GM23338 (cell line): ENCODE results near the gene LRRC3B. TPM values are rescaled to one million over a fixed set of nuclear protein-coding genes. Genes with fewer than 3 reads are reported as not detected.

Experiments
- ATAC-seq: fragments of 200-7000 bp; cut with Tn5 transposase; 3 replicates; pipeline ENCODE4 v1.9.1; 2020
- DNase-seq: peaks from one replicate; pipeline ENCODE4 v3.0.0-alpha.2; 2015; ENCODE audit warnings: low spot score
- H2AFZ ChIP-seq: fragments of 200-600 bp; sonication (generic); 2 replicates; pipeline ENCODE4 v1.8.0; 2016; ENCODE audit warnings: antibody characterized with exemption, mild to moderate bottlenecking, moderate library complexity
- H3F3A ChIP-seq: fragments of 200-600 bp; sonication (generic); replicated peaks from 2 replicates; pipeline ENCODE4 v1.8.0; 2017; ENCODE audit warnings: antibody characterized with exemption, mixed run types, low read depth
- H3K27ac ChIP-seq: fragments of 200-600 bp; sonication (generic); 2 replicates; pipeline ENCODE4 v1.6.1; 2016; ENCODE audit warnings: low read depth
- H3K27me3 ChIP-seq: fragments of 200-600 bp; sonication (generic); 2 replicates; pipeline ENCODE4 v1.8.0; 2016; ENCODE audit warnings: mild to moderate bottlenecking, mixed run types, moderate library complexity; ENCODE audit not compliant: insufficient read depth
- H3K36me3 ChIP-seq: fragments of 200-600 bp; sonication (generic); 2 replicates; pipeline ENCODE4 v1.8.0; 2016; ENCODE audit warnings: mild to moderate bottlenecking; ENCODE audit not compliant: insufficient read depth
- H3K4me1 ChIP-seq: fragments of 200-600 bp; sonication (generic); 2 replicates; pipeline ENCODE4 v1.8.0; 2016; ENCODE audit warnings: mild to moderate bottlenecking, moderate library complexity; ENCODE audit not compliant: insufficient read depth
- H3K4me2 ChIP-seq: fragments of 200-600 bp; sonication (generic); 2 replicates; pipeline ENCODE4 v1.7.1; 2017; ENCODE audit warnings: mixed run types
- H3K4me3 ChIP-seq: fragments of 200-600 bp; sonication (generic); 2 replicates; pipeline ENCODE4 v1.6.1; 2016; ENCODE audit warnings: mixed run types
- H3K79me2 ChIP-seq: fragments of 200-600 bp; sonication (generic); replicated peaks from 2 replicates; pipeline ENCODE4 v1.8.0; 2017; ENCODE audit warnings: mild to moderate bottlenecking; ENCODE audit not compliant: insufficient read depth
- H3K9me2 ChIP-seq: fragments of 200-600 bp; sonication (generic); 2 replicates; pipeline ENCODE4 v1.8.0; 2017; ENCODE audit not compliant: insufficient read depth
- H4K20me1 ChIP-seq: fragments of 200-600 bp; sonication (generic); replicated peaks from 2 replicates; pipeline ENCODE4 v1.8.0; 2017; ENCODE audit warnings: mild to moderate bottlenecking; ENCODE audit not compliant: insufficient read depth
- H3K27ac Mint-ChIP-seq: 2 replicates; pipeline ENCODE4 v1.8.0; 2020; ENCODE audit warnings: inconsistent platforms, mild to moderate bottlenecking, moderate library complexity, mixed read lengths
- H3K27me3 Mint-ChIP-seq: 3 replicates; pipeline ENCODE4 v1.8.0; 2022; ENCODE audit warnings: low read depth, mild to moderate bottlenecking, moderate library complexity, mixed read lengths, inconsistent platforms; ENCODE audit not compliant: insufficient read depth, poor library complexity
- H3K36me3 Mint-ChIP-seq: 3 replicates; pipeline ENCODE4 v1.8.0; 2021; ENCODE audit warnings: low read depth, mild to moderate bottlenecking, inconsistent platforms, moderate library complexity, mixed read lengths
- H3K4me1 Mint-ChIP-seq: 3 replicates; pipeline ENCODE4 v1.8.0; 2020; ENCODE audit warnings: mild to moderate bottlenecking, inconsistent platforms, mixed read lengths
- H3K4me3 Mint-ChIP-seq: 3 replicates; pipeline ENCODE4 v1.8.0; 2021; ENCODE audit warnings: moderate library complexity, mild to moderate bottlenecking, inconsistent platforms, mixed read lengths
- H3K9me3 Mint-ChIP-seq: 3 replicates; pipeline ENCODE4 v1.8.0; 2020; ENCODE audit warnings: moderate library complexity, mild to moderate bottlenecking, inconsistent platforms, mixed read lengths
- CREB1 ChIP-seq: fragments of 250-450 bp; sonication (Bioruptor Pico); IDR thresholded peaks from 2 replicates; pipeline ENCODE4 v1.5.0; 2020; ENCODE audit warnings: low read depth, mild to moderate bottlenecking, moderate library complexity
- ETS1 ChIP-seq: IDR thresholded peaks from 2 replicates; pipeline ENCODE4 v1.6.1; 2016; ENCODE audit warnings: antibody characterized with exemption
- EZH2 ChIP-seq: fragments of 200-600 bp; sonication (generic); IDR thresholded peaks from one replicate; pipeline ENCODE4 v1.8.0; 2017; ENCODE audit warnings: antibody characterized with exemption, mild to moderate bottlenecking, low read depth; ENCODE audit not compliant: unreplicated experiment
- EZH2phosphoT487 ChIP-seq: fragments of 200-600 bp; sonication (generic); IDR thresholded peaks from one replicate; pipeline ENCODE4 v1.8.1; 2018; ENCODE audit warnings: antibody characterized with exemption; ENCODE audit not compliant: unreplicated experiment
- JUNB ChIP-seq: IDR thresholded peaks from one replicate; pipeline ENCODE4 v1.6.1; 2016; ENCODE audit warnings: antibody characterized with exemption; ENCODE audit not compliant: unreplicated experiment
- NANOG ChIP-seq: IDR thresholded peaks from 2 replicates; pipeline ENCODE4 v1.6.1; 2016; ENCODE audit warnings: antibody characterized with exemption, borderline replicate concordance
- POLR2AphosphoS5 ChIP-seq: IDR thresholded peaks from 2 replicates; pipeline ENCODE4 v1.6.1; 2016; ENCODE audit warnings: antibody characterized with exemption, low read depth
- REST ChIP-seq: IDR thresholded peaks from one replicate; pipeline ENCODE4 v1.6.1; 2018; ENCODE audit warnings: antibody characterized with exemption; ENCODE audit not compliant: unreplicated experiment
- STAT1 ChIP-seq: IDR thresholded peaks from one replicate; pipeline ENCODE4 v1.6.1; 2016; ENCODE audit warnings: antibody characterized with exemption; ENCODE audit not compliant: unreplicated experiment
- ZNF114 ChIP-seq: fragments of 250-450 bp; sonication (Bioruptor Pico); IDR thresholded peaks from 2 replicates; pipeline ENCODE4 v1.5.0; 2020; ENCODE audit warnings: mild to moderate bottlenecking, moderate library complexity
- polyA plus RNA-seq: library from polyadenylated mRNA; unstranded; fragments of >200 nt; fragmentation: Nextera tagmentation; extraction: Ambion mirVana; gene quantifications from 2 replicates; pipeline ENCODE4 v1.2.1, GENCODE V29; 2016
- total RNA-seq: library from RNA; depleted of rRNA; stranded (reverse); fragments of >200 nt; shearing (Covaris generic); gene quantifications from 2 replicates; pipeline ENCODE4 v1.2.3, GENCODE V29; 2014
- TF ChIP-seq, protein P1 (sequence below), 2 experiments: fragments of 200-600 bp in 1 of 2; sonication (generic) in 1 of 2; conservative IDR thresholded peaks; 2 replicates each; pipeline versions ENCODE4 v1.5.1 to v1.6.1; 2016 to 2017; ENCODE audit warnings: antibody characterized with exemption in 2 of 2, low read depth in 2 of 2, mild to moderate bottlenecking in 2 of 2, moderate library complexity in 1 of 2

Gene LRRC3B
- total and polyA plus RNA-seq, 2 experiments from 2014 or later = 7.1 to 13.2 TPM

DNA sequence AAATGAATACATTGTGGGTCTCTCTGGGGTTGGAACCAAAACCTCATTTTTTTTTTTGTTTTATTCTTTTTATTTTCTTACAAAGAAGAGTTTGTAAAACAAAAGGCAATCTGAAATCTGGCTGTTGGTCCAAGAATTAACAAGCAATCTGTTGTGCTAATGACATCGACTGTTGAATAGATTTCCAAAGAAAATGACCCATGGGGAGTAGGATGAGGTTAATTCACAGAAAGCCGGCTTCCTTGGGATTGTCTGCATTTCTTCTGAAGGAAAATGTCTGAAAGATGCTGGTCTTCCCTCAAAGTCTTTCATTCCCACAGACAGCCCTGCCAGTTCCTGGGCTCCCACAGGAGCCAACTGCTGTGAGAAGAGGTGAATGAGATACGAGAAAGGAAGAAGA is 92.9 kb downstream of the LRRC3B start:
- no peaks in the 10 kb centered on the region for H4K20me1 ChIP-seq
- no peak overlapping the region for H3K4me3 ChIP-seq
- H3K27ac ChIP-seq = no peak overlapping the region
- no peaks in the 10 kb centered on the region; the same call in 1 of the 2 replicates for H3K4me1 ChIP-seq
- no peak overlapping the region for H2AFZ ChIP-seq
- no peaks in the 10 kb centered on the region for H3K27me3 ChIP-seq
- peaks cover 4% of the 10 kb centered on the region for H3K9me2 ChIP-seq
- H3K36me3 ChIP-seq = no peaks in the 10 kb centered on the region
- Mint-ChIP-seq H3K36me3 (peaks cover 11% of the 10 kb centered on the region), H3K27ac (no peak overlapping the region), H3K4me3 (no peak overlapping the region), H3K27me3 (peaks cover 2% of the 10 kb centered on the region), H3K9me3 (peaks cover 3% of the 10 kb centered on the region), H3K4me1 (peaks cover 10% of the 10 kb centered on the region)
- TF ChIP-seq, protein P1, sequence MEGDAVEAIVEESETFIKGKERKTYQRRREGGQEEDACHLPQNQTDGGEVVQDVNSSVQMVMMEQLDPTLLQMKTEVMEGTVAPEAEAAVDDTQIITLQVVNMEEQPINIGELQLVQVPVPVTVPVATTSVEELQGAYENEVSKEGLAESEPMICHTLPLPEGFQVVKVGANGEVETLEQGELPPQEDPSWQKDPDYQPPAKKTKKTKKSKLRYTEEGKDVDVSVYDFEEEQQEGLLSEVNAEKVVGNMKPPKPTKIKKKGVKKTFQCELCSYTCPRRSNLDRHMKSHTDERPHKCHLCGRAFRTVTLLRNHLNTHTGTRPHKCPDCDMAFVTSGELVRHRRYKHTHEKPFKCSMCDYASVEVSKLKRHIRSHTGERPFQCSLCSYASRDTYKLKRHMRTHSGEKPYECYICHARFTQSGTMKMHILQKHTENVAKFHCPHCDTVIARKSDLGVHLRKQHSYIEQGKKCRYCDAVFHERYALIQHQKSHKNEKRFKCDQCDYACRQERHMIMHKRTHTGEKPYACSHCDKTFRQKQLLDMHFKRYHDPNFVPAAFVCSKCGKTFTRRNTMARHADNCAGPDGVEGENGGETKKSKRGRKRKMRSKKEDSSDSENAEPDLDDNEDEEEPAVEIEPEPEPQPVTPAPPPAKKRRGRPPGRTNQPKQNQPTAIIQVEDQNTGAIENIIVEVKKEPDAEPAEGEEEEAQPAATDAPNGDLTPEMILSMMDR (conservative IDR thresholded peaks at IDR 0.05; ENCODE audit: low read depth in 2 of 2) = no peak
- TF ChIP-seq POLR2AphosphoS5 (no peak), CREB1 (CRISPR knock-in tag) (no peak), ZNF114 (CRISPR knock-in tag) (no peak), REST (no peak), ETS1 (no peak), EZH2phosphoT487 (no peak), NANOG (no peak), JUNB (no peak)
- no peaks in the 10 kb centered on the region for H3K79me2 ChIP-seq
- ATAC-seq = no peak
- no peaks in the 10 kb centered on the region for H3F3A ChIP-seq
- DNase-seq = no peak
- H3K4me2 ChIP-seq = no peak overlapping the region

- Mint-ChIP-seq H3K4me3 (no peak overlapping the region), H3K27me3 (peaks cover 2% of the 10 kb centered on the region), H3K9me3 (peaks cover 3% of the 10 kb centered on the region), H3K27ac (no peak overlapping the region), H3K36me3 (peaks cover 11% of the 10 kb centered on the region), H3K4me1 (peaks cover 10% of the 10 kb centered on the region)
- Histone ChIP-seq H3K4me3 (no peak overlapping the region), H3K4me1 (no peaks in the 10 kb centered on the region; the same call in 1 of the 2 replicates), H3K79me2 (no peaks in the 10 kb centered on the region), H3K36me3 (no peaks in the 10 kb centered on the region), H3K4me2 (no peak overlapping the region), H2AFZ (no peak overlapping the region), H3F3A (no peaks in the 10 kb centered on the region), H3K27me3 (no peaks in the 10 kb centered on the region), H3K27ac (no peak overlapping the region), H4K20me1 (no peaks in the 10 kb centered on the region), H3K9me2 (peaks cover 4% of the 10 kb centered on the region)
- no peak for ATAC-seq
- DNase-seq = no peak
- TF ChIP-seq STAT1 (no peak), EZH2phosphoT487 (no peak), ZNF114 (CRISPR knock-in tag) (no peak), POLR2AphosphoS5 (no peak), ETS1 (no peak), NANOG (no peak), EZH2 (no peak)
- TF ChIP-seq, protein P1 (conservative IDR thresholded peaks at IDR 0.05; ENCODE audit: low read depth in 2 of 2) = no peak
These were observed 95.7 kb downstream of the LRRC3B start for GRCh38 chr3:26718315-26718714.
